C4-2B (cell line): ENCODE measurements around the gene EBLN2.

Experiments
- H3K27ac ChIP-seq: fragments of 450-650 bp; 2 replicates; pipeline ENCODE4 v1.5.1; 2017
- ZFX ChIP-seq: fragments of 450-650 bp; IDR thresholded peaks from 2 replicates; pipeline ENCODE4 v1.6.1; 2017
- TF ChIP-seq, protein P1 (sequence below): fragments of 450-650 bp; conservative IDR thresholded peaks from 2 replicates; pipeline ENCODE4 v1.5.1; 2017; ENCODE audit warnings: mild to moderate bottlenecking

The EBLN2 gene

DNA sequence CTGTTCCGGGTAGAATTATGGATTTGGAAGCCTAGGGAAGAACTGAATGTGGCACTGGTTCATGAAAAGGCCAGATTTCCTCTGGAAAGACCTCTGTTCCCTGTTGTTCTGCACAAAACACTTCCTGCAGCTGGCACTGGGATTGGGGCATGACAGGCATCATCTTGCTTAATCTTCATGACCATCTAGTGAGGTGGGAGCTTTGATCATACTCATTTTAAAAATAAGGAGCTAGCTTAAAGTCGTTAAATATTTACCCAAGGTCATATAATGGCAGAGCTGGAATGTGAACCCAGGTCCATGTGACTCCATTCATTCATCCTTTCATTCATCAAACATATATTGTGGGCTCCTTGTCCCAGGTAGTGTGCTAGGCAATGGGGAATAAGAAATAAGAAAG is 40.4 kb downstream of the EBLN2 start:
- no peak overlapping the region for H3K27ac ChIP-seq
- TF ChIP-seq ZFX, result no peak

DNA sequence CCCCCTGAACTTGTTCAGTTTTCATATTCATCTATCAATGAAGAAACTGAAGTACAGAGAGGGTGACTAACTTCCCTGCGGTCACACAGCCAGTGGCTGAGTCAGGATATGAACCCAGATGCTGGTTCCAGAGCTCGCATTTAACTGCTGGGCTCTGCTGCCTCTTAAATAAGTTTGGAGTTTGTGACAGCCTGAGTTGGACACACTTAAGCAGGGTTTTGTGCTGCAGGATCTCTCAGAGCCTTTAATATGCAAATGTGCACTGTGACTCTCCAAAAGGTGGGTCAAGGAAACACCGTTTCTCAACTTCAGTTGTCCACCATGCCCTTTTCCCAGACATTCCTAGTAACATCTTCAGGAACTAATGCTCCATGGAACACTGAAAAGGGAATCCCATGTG is 45.8 kb downstream of the EBLN2 start:
- TF ChIP-seq, protein P1, sequence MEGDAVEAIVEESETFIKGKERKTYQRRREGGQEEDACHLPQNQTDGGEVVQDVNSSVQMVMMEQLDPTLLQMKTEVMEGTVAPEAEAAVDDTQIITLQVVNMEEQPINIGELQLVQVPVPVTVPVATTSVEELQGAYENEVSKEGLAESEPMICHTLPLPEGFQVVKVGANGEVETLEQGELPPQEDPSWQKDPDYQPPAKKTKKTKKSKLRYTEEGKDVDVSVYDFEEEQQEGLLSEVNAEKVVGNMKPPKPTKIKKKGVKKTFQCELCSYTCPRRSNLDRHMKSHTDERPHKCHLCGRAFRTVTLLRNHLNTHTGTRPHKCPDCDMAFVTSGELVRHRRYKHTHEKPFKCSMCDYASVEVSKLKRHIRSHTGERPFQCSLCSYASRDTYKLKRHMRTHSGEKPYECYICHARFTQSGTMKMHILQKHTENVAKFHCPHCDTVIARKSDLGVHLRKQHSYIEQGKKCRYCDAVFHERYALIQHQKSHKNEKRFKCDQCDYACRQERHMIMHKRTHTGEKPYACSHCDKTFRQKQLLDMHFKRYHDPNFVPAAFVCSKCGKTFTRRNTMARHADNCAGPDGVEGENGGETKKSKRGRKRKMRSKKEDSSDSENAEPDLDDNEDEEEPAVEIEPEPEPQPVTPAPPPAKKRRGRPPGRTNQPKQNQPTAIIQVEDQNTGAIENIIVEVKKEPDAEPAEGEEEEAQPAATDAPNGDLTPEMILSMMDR, result no peak
- TF ChIP-seq ZFX, result no peak
- no peak overlapping the region for H3K27ac ChIP-seq

DNA sequence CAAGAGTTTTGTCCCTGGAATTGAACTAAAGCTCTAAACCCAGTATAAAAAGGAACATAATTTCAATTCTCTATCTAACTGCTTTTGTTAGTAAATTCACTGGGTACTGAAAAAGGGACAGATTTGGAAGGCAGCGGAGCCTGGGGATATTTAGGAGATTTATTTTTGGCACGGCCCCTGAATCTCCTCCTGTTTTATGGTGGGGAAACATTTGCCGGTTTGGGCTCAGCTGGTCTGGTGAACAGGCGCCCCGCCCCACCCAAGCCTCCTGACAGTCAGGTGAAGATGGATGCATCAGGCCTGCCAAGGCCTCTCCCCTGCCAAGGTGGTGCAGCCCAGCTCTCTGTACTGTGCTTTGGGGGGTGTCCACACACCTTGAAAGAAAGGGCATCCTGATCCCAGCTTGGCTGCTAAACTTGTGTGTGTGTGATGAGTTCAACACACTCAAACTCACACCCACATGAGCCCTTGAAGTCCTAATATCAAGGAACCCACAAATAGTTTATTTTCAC is 46.3 kb downstream of the EBLN2 start:
- no peak overlapping the region for H3K27ac ChIP-seq
- TF ChIP-seq, protein P1, result no peak
- no peak for TF ChIP-seq ZFX

DNA sequence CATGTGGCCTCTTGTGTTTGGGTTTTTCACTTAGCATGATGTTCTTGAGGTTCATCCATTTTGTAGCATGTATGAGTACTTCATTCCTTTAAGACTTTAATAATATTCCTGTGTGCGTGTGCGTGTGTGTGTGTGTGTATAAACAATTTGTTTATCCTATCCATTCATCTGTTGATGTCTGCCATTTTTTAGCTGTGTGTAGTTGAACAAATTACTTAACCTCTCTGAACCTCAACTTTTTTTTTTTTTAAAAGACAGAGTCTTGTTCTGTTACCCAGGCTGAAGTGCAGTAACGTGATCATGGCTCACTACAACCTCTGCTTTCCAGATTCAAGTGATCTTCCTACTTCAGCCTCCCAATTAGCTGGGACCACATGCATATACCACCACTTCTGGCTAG is 47.3 kb downstream of the EBLN2 start:
- H3K27ac ChIP-seq, result no peak overlapping the region
- TF ChIP-seq ZFX, result no peak
- TF ChIP-seq, protein P1, result no peak

DNA sequence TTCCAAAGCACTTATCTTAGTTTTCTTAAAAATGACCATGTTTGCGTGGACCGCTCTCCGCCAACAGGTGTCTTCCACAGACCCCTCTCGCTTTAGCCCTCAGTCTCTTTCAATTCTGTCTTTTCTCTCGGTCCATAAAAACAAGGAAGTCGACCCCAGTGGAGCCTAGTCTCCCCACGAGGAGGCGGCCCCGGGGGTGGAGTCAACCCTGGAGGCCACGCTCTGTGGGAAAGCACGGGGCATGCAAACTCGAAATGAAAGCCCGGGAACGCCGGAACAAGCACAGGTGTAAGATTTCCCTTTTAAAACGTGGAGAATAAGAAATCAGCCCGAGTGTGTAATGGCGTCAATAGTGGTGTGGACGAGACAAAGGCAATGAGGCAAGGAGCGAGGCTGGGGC is 49.1 kb downstream of the EBLN2 start:
- no peak overlapping the region for H3K27ac ChIP-seq
- TF ChIP-seq, protein P1, result no peak
- no peak for TF ChIP-seq ZFX
